ENCODE results near the gene TMEM132D. TPM values are rescaled to one million over a fixed set of nuclear protein-coding genes. Genes with fewer than 3 reads are reported as not detected.

TMEM132D gene
- total and polyA plus RNA-seq, 2 of the 4 experiments (the other 2 are of a cell fraction), result not detected

- ChIA-PET CTCF (no interaction called here), POLR2A (ENCODE audit: unreplicated experiment) (no interaction called here)
- TF ChIP-seq NFE2L2 (IDR thresholded peaks at IDR 0.05; ENCODE audit: low read depth, low read length), result no peak
- no peak for TF ChIP-seq SMC3 (IDR thresholded peaks at IDR 0.05; ENCODE audit: low read depth, low read length)
- TF ChIP-seq FOS (IDR thresholded peaks at IDR 0.05; ENCODE audit: low read depth, low read length), result no peak
- no peak for TF ChIP-seq USF2 (IDR thresholded peaks at IDR 0.05; ENCODE audit: low read depth, low read length)
- no peak for TF ChIP-seq POLR2A (IDR thresholded peaks at IDR 0.05; ENCODE audit: low read depth, low read length)
- no peak for TF ChIP-seq BHLHE40 (IDR thresholded peaks at IDR 0.05; ENCODE audit: low read depth, low read length)
- TF ChIP-seq CEBPB (IDR thresholded peaks at IDR 0.05; ENCODE audit: low read depth, low read length), result no peak
- H3K27me3 ChIP-seq (ENCODE audit: control insufficient read depth, insufficient read depth, low read length), result no peaks in the 10 kb centered on the region
- intact Hi-C loops (cut with micrococcal nuclease) (no loop called here), in situ Hi-C loops (cut with MboI; ENCODE audit: low sequenced_read_pairs) (no loop called here), dilution Hi-C loops (cut with HindIII; ENCODE audit: low sequenced_read_pairs, unreplicated experiment) (no loop called here)
- H4K8ac ChIP-seq (ENCODE audit: low read depth in 2 of 2, low read length in 2 of 2), result no peak overlapping the region
- no peak overlapping the region for H3K4me3 ChIP-seq (ENCODE audit: insufficient read depth, low read depth, low read length)
- H3K23ac ChIP-seq (ENCODE audit: low read depth, low read length), result no peak overlapping the region
- H3K9me3 ChIP-seq (ENCODE audit: control insufficient read depth, insufficient read depth, low read length), result peaks cover 32% of the 10 kb centered on the region
- no peak overlapping the region for H2BK120ac ChIP-seq (ENCODE audit: low read depth, low read length)
- H3K4me1 ChIP-seq (ENCODE audit: control insufficient read depth, insufficient read depth, low read length), result no peaks in the 10 kb centered on the region
- no peak overlapping the region for H2BK15ac ChIP-seq (ENCODE audit: low read depth, low read length)
- no peak overlapping the region for H3K4me2 ChIP-seq (ENCODE audit: low read depth, low read length)
- WGBS, 2 experiments (ENCODE audit: extremely low coverage in 2 of 2, insufficient read length in 1 of 2), result no CpG with 5 or more reads among the region's 22 CpGs
- no peaks in the 10 kb centered on the region for H3K36me3 ChIP-seq (ENCODE audit: control insufficient read depth, insufficient read depth, low read length)
- ATAC-seq (ENCODE audit: low read depth) (no peak), DNase-seq (no peak)
- H4K91ac ChIP-seq (ENCODE audit: insufficient read depth, low read depth, low read length), result no peak overlapping the region
- no peak overlapping the region for H2BK20ac ChIP-seq (ENCODE audit: low read depth, low read length)
- no TSS peak for BruUV-seq (replicated peaks)
- no peak overlapping the region for H4K5ac ChIP-seq (ENCODE audit: low read depth, low read length)
- H3K4ac ChIP-seq (ENCODE audit: low read depth, low read length), result no peak overlapping the region
- H2BK5ac ChIP-seq (ENCODE audit: low read depth, low read length, poor library complexity, severe bottlenecking), result no peak overlapping the region
- no peak overlapping the region for H3K9ac ChIP-seq (ENCODE audit: low read depth, low read length)
- H4K20me1 ChIP-seq (ENCODE audit: insufficient read depth, low read length), result no peaks in the 10 kb centered on the region
- no peak overlapping the region for H2AK5ac ChIP-seq (ENCODE audit: low read depth, low read length)
- H3K18ac ChIP-seq (ENCODE audit: low read depth, low read length), result no peak overlapping the region
- no peaks in the 10 kb centered on the region for H3K79me1 ChIP-seq (ENCODE audit: low read depth in 1 of 2, low read length in 2 of 2)
- no peak overlapping the region for H3K14ac ChIP-seq (replicated peaks; ENCODE audit: low read depth, low read length)
- no peak overlapping the region for H3K56ac ChIP-seq (ENCODE audit: extremely low read depth, insufficient read depth, low read length)
- no peak overlapping the region for H2AFZ ChIP-seq (replicated peaks; ENCODE audit: low read length, poor library complexity)
- no peaks in the 10 kb centered on the region for H3K9me1 ChIP-seq (ENCODE audit: insufficient read depth, low read length)
- no peak overlapping the region for H3K27ac ChIP-seq (ENCODE audit: insufficient read depth, low read length)
- H2AK9ac ChIP-seq (replicated peaks; ENCODE audit: low read depth, low read length, poor library complexity), result no peak overlapping the region
Measured at GRCh38 chr12:129700036-129700435, 203.8 kb downstream of the TMEM132D start.
